GM23248 (cell line): ENCODE measurements around the gene LRBA. TPM values are rescaled to one million over a fixed set of nuclear protein-coding genes. Genes with fewer than 3 reads are reported as not detected.

Source experiments
- DNase-seq: peaks from one replicate; pipeline ENCODE4 v3.0.0-alpha.2; 2015
- H2AFZ ChIP-seq: fragments of 200-600 bp; sonication (generic); 2 replicates; pipeline ENCODE4 v1.6.1; 2016; ENCODE audit warnings: antibody characterized with exemption
- H3F3A ChIP-seq: fragments of 200-600 bp; sonication (generic); 2 replicates; pipeline ENCODE4 v1.6.1; 2016; ENCODE audit warnings: mild to moderate bottlenecking, antibody characterized with exemption, mixed run types; ENCODE audit not compliant: insufficient read depth
- H3K27ac ChIP-seq: fragments of 200-600 bp; sonication (generic); 2 replicates; pipeline ENCODE4 v1.5.1; 2016; ENCODE audit warnings: mild to moderate bottlenecking
- H3K27me3 ChIP-seq: fragments of 200-600 bp; sonication (generic); replicated peaks from 2 replicates; pipeline ENCODE4 v1.6.1; 2016; ENCODE audit warnings: mild to moderate bottlenecking; ENCODE audit not compliant: insufficient read depth
- H3K36me3 ChIP-seq: fragments of 200-600 bp; sonication (generic); 2 replicates; pipeline ENCODE4 v1.6.1; 2016; ENCODE audit warnings: low read depth, mild to moderate bottlenecking
- H3K4me1 ChIP-seq: fragments of 200-600 bp; sonication (generic); 2 replicates; pipeline ENCODE4 v1.6.1; 2016; ENCODE audit warnings: mild to moderate bottlenecking; ENCODE audit not compliant: insufficient read depth
- H3K4me2 ChIP-seq: fragments of 200-600 bp; sonication (generic); one replicate; pipeline ENCODE4 v1.6.1; 2016; ENCODE audit warnings: mild to moderate bottlenecking; ENCODE audit not compliant: unreplicated experiment
- H3K4me3 ChIP-seq: fragments of 200-600 bp; sonication (generic); 2 replicates; pipeline ENCODE4 v1.5.1; 2016; ENCODE audit warnings: mild to moderate bottlenecking
- H3K79me2 ChIP-seq: fragments of 200-600 bp; sonication (generic); 2 replicates; pipeline ENCODE4 v1.6.1; 2016; ENCODE audit warnings: mild to moderate bottlenecking; ENCODE audit not compliant: insufficient read depth
- H3K9ac ChIP-seq: fragments of 200-600 bp; sonication (generic); 2 replicates; pipeline ENCODE4 v1.6.1; 2016; ENCODE audit warnings: mild to moderate bottlenecking
- H3K9me2 ChIP-seq: fragments of 200-600 bp; sonication (generic); 2 replicates; pipeline ENCODE4 v1.6.1; 2016; ENCODE audit warnings: mixed run types, mild to moderate bottlenecking, moderate library complexity; ENCODE audit not compliant: insufficient read depth
- H3K9me3 ChIP-seq: fragments of 200-600 bp; sonication (generic); one replicate; pipeline ENCODE4 v1.6.1; 2017; ENCODE audit warnings: low read depth
- H4K20me1 ChIP-seq: fragments of 200-600 bp; sonication (generic); 2 replicates; pipeline ENCODE4 v1.6.0; 2016; ENCODE audit not compliant: insufficient read depth
- EZH2 ChIP-seq: fragments of 200-600 bp; sonication (generic); IDR thresholded peaks from 2 replicates; pipeline ENCODE4 v1.6.1; 2018; ENCODE audit warnings: antibody characterized with exemption, mild to moderate bottlenecking; ENCODE audit not compliant: insufficient read depth, poor library complexity, severe bottlenecking
- EZH2phosphoT487 ChIP-seq: fragments of 200-600 bp; sonication (generic); IDR thresholded peaks from 2 replicates; pipeline ENCODE4 v1.6.1; 2018; ENCODE audit warnings: antibody characterized with exemption, moderate library complexity, mild to moderate bottlenecking, low read depth; ENCODE audit not compliant: insufficient read depth
- WGBS, 2 experiments: methylation state at CpG; one replicate each; pipeline ENCODE4 v1.1.6; 2015 to 2017; ENCODE audit warnings: low lambda C conversion rate in 2 of 2, low coverage in 1 of 2; ENCODE audit errors: missing lambda C conversion rate in 2 of 2; 5-methylcytosine and 5-hydroxymethylcytosine counted together
- in situ Hi-C: fragments of 300-500 bp; cut with MboI; formaldehyde crosslinking; loops from 2 replicates; pipeline ENCODE4 v1.15.0; 2020
- polyA plus RNA-seq: library from polyadenylated mRNA; unstranded; fragments of >200 nt; fragmentation: Nextera tagmentation; extraction: Ambion mirVana; gene quantifications from 2 replicates; pipeline ENCODE4 v1.2.1, GENCODE V29; 2016
- total RNA-seq: library from RNA; depleted of rRNA; stranded (reverse); fragments of >200 nt; shearing (Covaris generic); gene quantifications from 2 replicates; pipeline ENCODE4 v1.2.3, GENCODE V29; 2014

Gene LRBA
- total and polyA plus RNA-seq, 2 experiments from 2014 or later: 6.6 to 17.8 TPM

DNA sequence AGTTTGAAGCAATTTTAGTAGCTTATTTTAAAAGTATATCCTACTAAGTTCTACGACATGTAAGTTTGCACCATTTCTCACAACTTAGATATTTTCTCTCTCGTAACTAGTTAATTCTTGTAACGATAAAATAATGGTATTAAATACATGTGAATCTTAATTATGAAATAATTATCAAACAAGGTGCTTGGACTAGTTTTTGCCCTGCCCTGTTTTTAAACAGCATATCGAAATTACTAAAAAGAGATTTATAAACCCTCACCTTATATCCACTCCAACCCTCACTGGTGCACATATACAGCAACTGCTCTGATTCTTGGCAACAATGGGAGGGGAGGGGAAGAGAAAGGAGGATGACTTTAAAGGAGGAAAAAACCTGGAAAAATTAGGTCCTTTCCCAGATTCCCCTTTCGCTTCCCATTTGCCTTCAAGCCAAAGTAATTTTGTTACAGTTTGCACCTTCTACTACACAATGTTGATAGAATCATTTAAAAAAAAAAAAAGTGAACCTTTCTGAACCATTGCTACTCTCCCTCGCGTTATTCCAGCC, 434.0 kb downstream of the LRBA start:
- no peak overlapping the region for H2AFZ ChIP-seq
- DNase-seq: no peak
- WGBS, 2 experiments: 93 to 94% methylated on average over 7 of the region's 7 CpGs

GRCh38 chr4:150580306-150580705, 434.8 kb downstream of the LRBA start:
- Histone ChIP-seq H3K4me2 (peak overlapping the region; percentile 28), H2AFZ (peak overlapping the region; percentile 83), H3F3A (no peaks in the 10 kb centered on the region), H3K4me1 (no peaks in the 10 kb centered on the region), H3K36me3 (no peaks in the 10 kb centered on the region), H3K4me3 (peak overlapping the region; percentile 68), H4K20me1 (no peaks in the 10 kb centered on the region), H3K9me3 (no peaks in the 10 kb centered on the region), H3K79me2 (no peaks in the 10 kb centered on the region), H3K27me3 (no peaks in the 10 kb centered on the region), H3K27ac (no peak overlapping the region), H3K9ac (peak overlapping the region; percentile 59; the same call in 1 of the 2 replicates), H3K9me2 (no peaks in the 10 kb centered on the region)
- TF ChIP-seq EZH2: no peak
- TF ChIP-seq EZH2phosphoT487: no peak
- in situ Hi-C loops: loop anchor here (25.0 kb wide), 1 partner anchor 593 kb away; no protein-coding TSS in a partner anchor
- 97 to 98% methylated on average over 9 of the region's 9 CpGs for WGBS, 2 experiments
- no peak for DNase-seq

More for the DNA sequence above, 434.0 kb downstream of the LRBA start:
- Histone ChIP-seq H3K27me3 (no peaks in the 10 kb centered on the region), H3K9me3 (no peaks in the 10 kb centered on the region), H3K79me2 (no peaks in the 10 kb centered on the region), H3K36me3 (no peaks in the 10 kb centered on the region), H3K9ac (no peak overlapping the region), H3K4me1 (no peaks in the 10 kb centered on the region), H4K20me1 (no peaks in the 10 kb centered on the region), H3K4me3 (no peak overlapping the region), H3K4me2 (no peak overlapping the region), H3K27ac (no peak overlapping the region), H3K9me2 (no peaks in the 10 kb centered on the region), H3F3A (no peaks in the 10 kb centered on the region)
- in situ Hi-C loops: loop anchor here (25.0 kb wide), 1 partner anchor 594 kb away; no protein-coding TSS in a partner anchor
- no peak for TF ChIP-seq EZH2
- TF ChIP-seq EZH2phosphoT487: no peak

DNA sequence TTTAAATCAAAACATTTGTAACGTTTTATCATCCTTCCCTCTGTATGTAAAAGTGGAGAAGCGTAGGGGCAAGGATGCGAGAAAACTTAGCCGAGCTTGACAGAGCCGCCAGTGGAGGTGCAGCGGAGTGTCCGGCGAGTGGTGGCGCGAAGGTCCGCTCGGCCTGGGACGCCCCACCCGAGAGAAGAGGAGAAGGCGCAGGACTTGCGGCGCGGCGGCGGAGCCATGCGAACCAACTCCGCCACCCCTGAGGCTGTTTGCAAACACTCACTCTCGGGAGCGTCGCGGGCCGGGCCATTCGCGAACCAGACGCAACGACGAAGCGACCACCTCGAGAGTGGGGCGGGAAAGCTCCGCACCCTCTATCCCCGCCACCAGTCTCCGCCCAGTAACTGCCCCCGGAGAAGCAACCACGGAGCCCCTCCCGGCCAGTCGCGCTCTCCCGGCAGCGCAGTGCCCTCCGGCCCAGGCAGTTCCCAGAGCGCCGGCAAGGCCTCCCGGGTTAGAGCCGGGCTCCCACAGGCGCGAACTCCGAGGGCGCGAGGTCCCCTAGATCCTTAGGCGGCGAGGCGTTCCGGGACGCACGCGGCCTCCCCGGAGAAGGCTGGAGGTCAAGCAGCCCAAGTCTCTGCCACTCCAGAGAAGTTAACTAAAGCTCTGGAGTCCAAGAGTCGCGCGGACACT, 435.4 kb downstream of the LRBA start:
- peak; percentile 66 for DNase-seq
- Histone ChIP-seq H3F3A (no peaks in the 10 kb centered on the region), H3K27ac (no peak overlapping the region), H3K4me2 (peak overlapping the region; percentile 70), H3K36me3 (no peaks in the 10 kb centered on the region), H3K9me3 (no peaks in the 10 kb centered on the region), H3K79me2 (no peaks in the 10 kb centered on the region), H2AFZ (peak overlapping the region; percentile 83), H3K9ac (peak overlapping the region; percentile 59), H4K20me1 (no peaks in the 10 kb centered on the region), H3K4me1 (no peaks in the 10 kb centered on the region), H3K9me2 (no peaks in the 10 kb centered on the region), H3K4me3 (peak overlapping the region; percentile 68), H3K27me3 (no peaks in the 10 kb centered on the region)
- in situ Hi-C loops: loop anchor here (25.0 kb wide), 1 partner anchor 592 kb away; no protein-coding TSS in a partner anchor
- TF ChIP-seq EZH2phosphoT487 (no peak), EZH2 (no peak)
- WGBS, 2 experiments: 20 to 38% methylated on average over 54 to 60 of the region's 66 CpGs

DNA sequence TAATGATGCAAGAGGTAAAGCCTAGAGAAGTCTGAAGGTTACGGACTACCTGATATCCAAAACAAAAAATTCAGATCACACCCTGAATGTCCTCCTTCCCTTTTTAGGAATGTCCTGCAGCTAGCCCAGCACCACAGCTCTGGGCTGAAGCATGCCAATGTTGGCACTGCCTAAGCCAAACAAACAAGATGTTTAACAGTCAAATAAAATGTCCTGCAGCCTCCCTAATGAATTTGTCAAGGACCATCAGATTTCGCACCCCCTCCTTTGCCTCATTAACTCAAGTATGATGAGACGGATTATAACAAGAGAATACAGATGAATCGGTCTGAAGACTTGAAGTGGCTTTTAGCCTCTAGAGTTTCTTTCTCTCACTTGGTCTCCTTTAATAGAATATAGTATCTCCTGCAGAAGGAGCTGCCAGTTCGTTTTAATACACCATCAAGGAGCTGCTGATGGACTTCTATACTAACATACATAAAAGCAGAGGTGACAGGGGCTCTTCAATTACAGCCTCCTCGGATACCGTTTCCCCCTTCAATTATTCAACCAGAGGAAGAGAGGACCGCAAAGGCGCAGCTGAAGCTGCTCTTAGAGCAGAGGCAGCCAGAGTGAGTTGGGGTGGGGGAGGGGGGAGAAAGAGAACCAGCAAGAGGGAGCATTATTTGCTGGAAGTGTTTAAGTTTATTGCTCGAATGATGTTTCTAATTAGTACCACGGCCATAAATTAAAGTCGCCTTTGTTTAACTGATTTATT, 436.2 kb downstream of the LRBA start:
- TF ChIP-seq EZH2 (no peak), EZH2phosphoT487 (no peak)
- H3K4me3 ChIP-seq: peak overlapping the region; percentile 68
- H4K20me1 ChIP-seq: no peaks in the 10 kb centered on the region
- peak overlapping the region; percentile 83 for H2AFZ ChIP-seq
- H3K9ac ChIP-seq: peak overlapping the region; percentile 59
- H3K36me3 ChIP-seq: no peaks in the 10 kb centered on the region
- whole genome bisulfite sequencing, 2 experiments: 53 to 54% methylated on average over 12 of the region's 12 CpGs
- DNase-seq: peak; percentile 36
- in situ Hi-C loops: loop anchor here (25.0 kb wide), 1 partner anchor 592 kb away; no protein-coding TSS in a partner anchor
- no peaks in the 10 kb centered on the region for H3K79me2 ChIP-seq
- H3K9me3 ChIP-seq: no peaks in the 10 kb centered on the region
- 0 out of 2 replicates have a peak, but pooled peaks cover 3% of the 10 kb centered on the region for H3K4me1 ChIP-seq
- peak overlapping the region; percentile 70 for H3K4me2 ChIP-seq
- H3F3A ChIP-seq: no peaks in the 10 kb centered on the region
- H3K27ac ChIP-seq: no peak overlapping the region
- no peaks in the 10 kb centered on the region for H3K9me2 ChIP-seq
- no peaks in the 10 kb centered on the region for H3K27me3 ChIP-seq
